H1 (cell line): Measurements from ENCODE around the gene TNC. TPM values are rescaled to one million over a fixed set of nuclear protein-coding genes. Genes with fewer than 3 reads are reported as not detected.

Experiments
- CTCF ChIA-PET: fragments of 300-600 bp; sonication (Branson Sonifier 250); formaldehyde crosslinking; loops from one replicate; lab custom pipeline; 2021; ENCODE audit not compliant: partially characterized antibody; lab: Charles Lee
- POLR2A ChIA-PET: fragments of 300-600 bp; sonication (Branson Sonifier 250); formaldehyde crosslinking; loops from one replicate; lab custom pipeline; 2021; ENCODE audit warnings: inconsistent platforms; ENCODE audit not compliant: partially characterized antibody; lab: Charles Lee
- DNase-seq, 2 experiments: peaks; one replicate each; pipeline versions ENCODE4 v3.0.0 to v3.0.0-alpha.2; 2010 to 2022; ENCODE audit warnings: low spot score in 2 of 2, low read depth in 1 of 2, mixed read lengths in 1 of 2
- FAIRE-seq: peaks from 2 replicates; lab custom pipeline; 2011; peaks lifted over from hg19 to GRCh38; lab: Jason Lieb, UNC
- H2AFZ ChIP-seq: 2 replicates; pipeline ENCODE4 v1.8.1; 2012; ENCODE audit warnings: low read length, inconsistent platforms
- H2AK5ac ChIP-seq: 2 replicates; pipeline ENCODE4 v1.6.1; 2013; ENCODE audit warnings: low read depth, low read length
- H2BK120ac ChIP-seq: replicated peaks from 2 replicates; pipeline ENCODE3; 2013; ENCODE audit warnings: low read depth, low read length, inconsistent platforms
- H2BK12ac ChIP-seq: 2 replicates; pipeline ENCODE4 v1.6.1; 2013; ENCODE audit warnings: low read depth, low read length
- H2BK15ac ChIP-seq: 2 replicates; pipeline ENCODE4 v1.6.1; 2013; ENCODE audit warnings: low read length
- H2BK20ac ChIP-seq: 2 replicates; pipeline ENCODE4 v1.6.1; 2013; ENCODE audit warnings: low read length
- H2BK5ac ChIP-seq: 2 replicates; pipeline ENCODE4 v1.6.1; 2013; ENCODE audit warnings: low read depth, low read length
- H3K14ac ChIP-seq: 2 replicates; pipeline ENCODE4 v1.6.1; 2013; ENCODE audit warnings: inconsistent platforms; ENCODE audit not compliant: insufficient read length
- H3K18ac ChIP-seq: 2 replicates; pipeline ENCODE4 v1.6.1; 2013; ENCODE audit warnings: low read length; ENCODE audit errors: extremely low read depth
- H3K23ac ChIP-seq: 2 replicates; pipeline ENCODE4 v1.6.1; 2013; ENCODE audit warnings: inconsistent platforms; ENCODE audit not compliant: insufficient read length
- H3K23me2 ChIP-seq: 2 replicates; pipeline ENCODE4 v1.6.1; 2013; ENCODE audit warnings: low read depth, low read length
- H3K27ac ChIP-seq: 2 replicates; pipeline ENCODE4 v1.6.1; 2011; ENCODE audit warnings: low read depth, low read length, inconsistent platforms
- H3K27me3 ChIP-seq, 4 experiments: replicated peaks in 1 of 4; 1 replicate in 1 of 4; 2 replicates in 3 of 4; pipeline versions ENCODE4 v1.6.1 to v1.8.1; 2011 to 2013; ENCODE audit warnings: low read length in 3 of 4, mild to moderate bottlenecking in 3 of 4, inconsistent platforms in 2 of 4, mixed read lengths in 2 of 4, moderate library complexity in 1 of 4; ENCODE audit not compliant: control insufficient read depth in 3 of 4, insufficient read depth in 3 of 4; ENCODE audit errors: extremely low read depth in 1 of 4
- H3K36me3 ChIP-seq, 4 experiments: 2 replicates each; pipeline versions ENCODE4 v1.6.1 to v1.8.1; 2011 to 2013; ENCODE audit warnings: mild to moderate bottlenecking in 4 of 4, low read length in 3 of 4, moderate library complexity in 2 of 4, control low read depth in 1 of 4, inconsistent platforms in 1 of 4; ENCODE audit not compliant: insufficient read depth in 4 of 4, control insufficient read depth in 2 of 4
- H3K4ac ChIP-seq: replicated peaks from 2 replicates; pipeline ENCODE3; 2013; ENCODE audit warnings: low read length, low read depth, mixed read lengths, inconsistent platforms; ENCODE audit not compliant: insufficient read length
- H3K4me1 ChIP-seq, 4 experiments: replicated peaks in 1 of 4; 1 replicate in 1 of 4; 2 replicates in 3 of 4; pipeline versions ENCODE4 v1.6.1 to v1.8.1; 2011 to 2013; ENCODE audit warnings: low read length in 3 of 4, inconsistent platforms in 2 of 4, mixed read lengths in 1 of 4; ENCODE audit not compliant: insufficient read depth in 4 of 4, control insufficient read depth in 3 of 4
- H3K4me2 ChIP-seq, 2 experiments: 2 replicates each; pipeline versions ENCODE4 v1.6.1 to v1.8.1; 2011 to 2013; ENCODE audit warnings: low read depth in 2 of 2, low read length in 2 of 2, control low read depth in 1 of 2, inconsistent platforms in 1 of 2, mild to moderate bottlenecking in 1 of 2; ENCODE audit not compliant: insufficient read depth in 1 of 2
- H3K4me3 ChIP-seq, 4 experiments: fragments of 200-600, 300-600 bp in 1 of 4; sonication (generic), shearing (Covaris generic), sonication (Bioruptor Twin) in 1 of 4; 2 replicates each; pipeline versions ENCODE4 v1.5.1 to v1.8.1; 2011 to 2016; ENCODE audit warnings: low read length in 4 of 4, low read depth in 3 of 4, control low read depth in 2 of 4, inconsistent platforms in 2 of 4, mild to moderate bottlenecking in 2 of 4, mixed read lengths in 1 of 4, moderate library complexity in 1 of 4; ENCODE audit not compliant: insufficient read depth in 2 of 4; ENCODE audit errors: extremely low read depth in 1 of 4
- H3K56ac ChIP-seq: replicated peaks from 2 replicates; pipeline ENCODE3; 2013; ENCODE audit warnings: low read depth, mild to moderate bottlenecking, mixed read lengths, low read length, inconsistent platforms; ENCODE audit not compliant: insufficient read length
- H3K79me1 ChIP-seq: 2 replicates; pipeline ENCODE4 v1.6.1; 2013; ENCODE audit warnings: low read depth, low read length, control low read depth
- H3K79me2 ChIP-seq, 2 experiments: 2 replicates each; pipeline versions ENCODE4 v1.6.1 to v1.8.1; 2012 to 2013; ENCODE audit warnings: low read length in 2 of 2, mild to moderate bottlenecking in 2 of 2, inconsistent platforms in 1 of 2; ENCODE audit not compliant: insufficient read depth in 2 of 2, control insufficient read depth in 1 of 2
- H3K9ac ChIP-seq, 4 experiments: replicated peaks in 1 of 4; 1 replicate in 1 of 4; 2 replicates in 3 of 4; pipeline versions ENCODE4 v1.6.1 to v1.8.1; 2011 to 2013; ENCODE audit warnings: low read depth in 3 of 4, low read length in 3 of 4, control low read depth in 2 of 4, mild to moderate bottlenecking in 2 of 4, moderate library complexity in 2 of 4, inconsistent platforms in 1 of 4; ENCODE audit errors: extremely low read depth in 1 of 4
- H3K9me3 ChIP-seq, 2 experiments: 2 replicates each; pipeline versions ENCODE4 v1.6.1 to v1.8.1; 2012 to 2013; ENCODE audit warnings: mild to moderate bottlenecking in 2 of 2, moderate library complexity in 2 of 2, control low read depth in 1 of 2, inconsistent platforms in 1 of 2, low read depth in 1 of 2, low read length in 1 of 2, mixed read lengths in 1 of 2; ENCODE audit not compliant: insufficient read depth in 2 of 2
- H4K20me1 ChIP-seq, 2 experiments: replicated peaks in 1 of 2; 2 replicates each; pipeline versions ENCODE3 to v1.8.1; 2011 to 2013; ENCODE audit warnings: inconsistent platforms in 2 of 2, low read length in 2 of 2, mild to moderate bottlenecking in 1 of 2; ENCODE audit not compliant: insufficient read depth in 2 of 2, control insufficient read depth in 1 of 2
- H4K5ac ChIP-seq: 2 replicates; pipeline ENCODE4 v1.6.1; 2013; ENCODE audit warnings: low read length, low read depth, mixed read lengths, inconsistent platforms; ENCODE audit not compliant: insufficient read length
- H4K8ac ChIP-seq: 2 replicates; pipeline ENCODE4 v1.8.0; 2013; ENCODE audit warnings: mild to moderate bottlenecking, moderate library complexity, low read length, inconsistent platforms; ENCODE audit not compliant: insufficient read depth; ENCODE audit errors: extremely low read depth
- H4K91ac ChIP-seq: replicated peaks from 2 replicates; pipeline ENCODE3; 2013; ENCODE audit warnings: low read length, mixed read lengths, inconsistent platforms; ENCODE audit not compliant: insufficient read length
- CBX5 ChIP-seq: fragments of 300-800, 300-1000 bp; sonication (generic); IDR thresholded peaks from 2 replicates; pipeline ENCODE4 v1.7.1; 2016; ENCODE audit warnings: antibody characterized with exemption, low read length, low read depth
- JUN ChIP-seq: IDR thresholded peaks from 2 replicates; pipeline ENCODE4 v1.6.1; 2011; ENCODE audit warnings: low read depth, mild to moderate bottlenecking, improper control_type of control experiment, low read length
- WGBS, 2 experiments: shearing (Covaris generic) in 1 of 2; methylation state at CpG; one replicate each; pipeline versions ENCODE4 v1.1.6 to v1.1.7; 2013 to 2015; ENCODE audit warnings: low lambda C conversion rate in 2 of 2, mixed read lengths in 2 of 2, inconsistent platforms in 1 of 2, low coverage in 1 of 2, missing lambda C conversion rate in 1 of 2; ENCODE audit not compliant: insufficient replicate concordance in 2 of 2, insufficient coverage in 1 of 2, insufficient read length in 1 of 2; ENCODE audit errors: extremely low coverage in 1 of 2, missing lambda C conversion rate in 1 of 2; 5-methylcytosine and 5-hydroxymethylcytosine counted together
- polyA plus RNA-seq, 7 experiments: library from polyadenylated mRNA; depleted of rRNA in 3 of 7; stranded (reverse) in 5 of 7; unstranded in 2 of 7; fragments of >200 nt in 5 of 7; fragments of 200-250 nt in 2 of 7; gene quantifications; 1 replicate in 5 of 7; 2 replicates in 1 of 7; 4 replicates in 1 of 7; pipeline versions ENCODE4 v1.2.1 to v1.2.3, GENCODE V29; 2011 to 2013; ENCODE audit warnings: missing spikeins in 2 of 7, mixed read lengths in 2 of 7
- total RNA-seq: library from RNA; stranded (reverse); fragmentation: NEBNext Ultra II Directional; extraction: Animal tissue kit (Norgen Biotek cat#: 25700); gene quantifications from 2 replicates; pipeline ENCODE4 v1.2.1, GENCODE V29; 2021

The TNC gene
- total and polyA plus RNA-seq, 2 of the 8 experiments (the other 6 are each of a cell fraction or from before 2014, with no cell fraction given) = 6.2 to 11.4 TPM

GRCh38 chr9:115079156-115079555, 38.8 kb downstream of the TNC start:
- Histone ChIP-seq H3K27ac (no peak overlapping the region), H4K8ac (no peak overlapping the region), H3K23ac (no peak overlapping the region), H3K4me2 (no peak overlapping the region), H3K27me3 (no peaks in the 10 kb centered on the region), H2AK5ac (no peak overlapping the region), H2BK5ac (no peak overlapping the region), H2BK12ac (no peak overlapping the region), H3K36me3 (no peaks in the 10 kb centered on the region), H3K4me3 (no peak overlapping the region), H3K23me2 (no peaks in the 10 kb centered on the region), H4K5ac (no peak overlapping the region), H3K4me1 (peaks cover 0 to 3% (median 0%) of the 10 kb centered on the region in 4 experiments; a peak in 1 of 7 replicates), H2BK15ac (no peak overlapping the region), H3K9me3 (no peaks in the 10 kb centered on the region), H2BK120ac (no peak overlapping the region), H2BK20ac (no peak overlapping the region), H4K91ac (no peak overlapping the region), H3K9ac (no peak overlapping the region), H3K18ac (no peak overlapping the region), H4K20me1 (no peaks in the 10 kb centered on the region), H3K56ac (no peak overlapping the region), H3K79me2 (no peaks in the 10 kb centered on the region), H2AFZ (no peak overlapping the region), H3K14ac (no peak overlapping the region), H3K4ac (no peak overlapping the region), H3K79me1 (no peaks in the 10 kb centered on the region)
- ChIA-PET CTCF (no interaction called here), POLR2A (no interaction called here)
- no peak for DNase-seq
- TF ChIP-seq JUN (no peak), CBX5 (no peak)
- FAIRE-seq = no peak
- 81% methylated on average over 3 of the region's 3 CpGs; no CpG with 5 or more reads in 1 of the 2 experiments for WGBS, 2 experiments
